ENCODE measurements around the gene MXI1.

Gene MXI1

DNA sequence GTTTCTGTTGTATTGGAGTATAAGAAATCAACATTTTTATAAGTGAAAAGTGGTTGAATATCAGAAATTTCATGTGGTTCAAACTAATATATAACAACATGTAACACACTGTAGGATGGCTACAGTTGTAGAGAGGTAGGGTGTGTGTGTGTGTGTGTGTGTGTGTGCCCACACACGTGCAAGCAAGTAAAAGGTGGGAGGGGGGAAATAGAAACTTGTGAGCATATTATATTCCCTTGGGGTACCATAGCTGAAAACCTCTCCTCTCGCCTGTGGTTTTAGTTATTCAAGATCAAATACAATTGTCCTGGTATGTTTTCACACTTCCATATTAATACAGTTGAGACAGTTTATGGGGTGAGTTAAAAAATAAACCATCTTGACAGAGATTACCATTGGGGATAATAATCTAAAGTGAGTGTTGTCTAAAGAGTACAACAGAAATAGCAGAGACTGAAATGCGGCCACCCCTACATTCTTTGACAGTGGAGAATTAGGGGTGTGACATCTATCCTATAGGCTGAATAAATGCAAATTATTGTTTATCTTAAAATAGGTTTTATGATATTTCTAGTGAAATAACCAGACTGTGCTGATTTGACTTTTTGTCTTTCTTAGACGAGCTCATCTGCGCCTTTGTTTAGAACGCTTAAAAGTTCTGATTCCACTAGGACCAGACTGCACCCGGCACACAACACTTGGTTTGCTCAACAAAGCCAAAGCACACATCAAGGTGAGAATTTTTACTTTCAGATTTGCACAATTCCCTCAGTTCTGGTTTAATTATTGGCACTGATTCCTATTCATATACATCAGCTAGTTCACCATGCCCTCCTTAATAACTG lies 71.4 kb downstream of the MXI1 start:
- peak; percentile 10 for DNase-seq

DNA sequence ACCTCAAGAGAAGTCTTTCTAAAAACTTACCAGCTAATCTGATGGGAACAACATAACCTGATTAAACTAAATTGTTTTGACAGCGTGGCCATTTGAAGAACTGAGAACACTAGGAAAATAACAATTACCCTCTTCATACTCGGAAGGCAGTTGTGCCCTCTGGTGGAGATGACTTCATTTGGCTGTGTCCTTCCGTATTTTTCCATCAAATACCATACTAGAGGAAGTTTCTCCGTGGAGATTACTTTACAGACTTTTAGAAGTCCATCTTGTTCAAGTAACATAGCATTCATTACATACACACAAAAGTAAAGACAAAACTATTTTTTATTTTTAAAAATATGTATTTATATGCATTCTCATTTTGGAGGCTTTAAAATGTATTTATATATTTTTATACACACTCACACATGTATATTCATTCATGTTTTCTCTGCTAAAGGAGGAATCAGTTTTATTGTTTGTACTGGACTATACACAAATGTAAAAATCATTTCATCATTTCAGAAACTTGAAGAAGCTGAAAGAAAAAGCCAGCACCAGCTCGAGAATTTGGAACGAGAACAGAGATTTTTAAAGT lies 72.1 kb downstream of the MXI1 start:
- DNase-seq, result peak; percentile 89

DNA sequence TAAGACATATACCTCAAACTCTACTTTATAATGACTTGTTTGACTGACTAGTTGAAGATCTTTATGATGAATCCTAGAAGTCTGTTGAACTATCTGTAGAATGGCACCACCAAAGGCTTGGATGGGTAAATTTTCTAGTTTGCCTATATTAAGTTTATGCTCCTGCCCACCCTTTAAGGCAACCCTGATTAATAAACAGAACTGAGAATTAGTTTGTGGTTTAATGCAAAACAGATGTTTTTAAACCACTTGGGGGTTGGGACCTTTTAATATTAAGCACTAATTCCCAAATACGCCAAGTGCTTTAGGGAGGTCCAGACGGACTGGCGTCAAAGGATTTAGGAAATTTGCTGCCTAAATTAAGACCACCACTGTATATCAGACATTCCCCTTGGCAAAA lies 76.9 kb downstream of the MXI1 start:
- DNase-seq, result no peak

DNA sequence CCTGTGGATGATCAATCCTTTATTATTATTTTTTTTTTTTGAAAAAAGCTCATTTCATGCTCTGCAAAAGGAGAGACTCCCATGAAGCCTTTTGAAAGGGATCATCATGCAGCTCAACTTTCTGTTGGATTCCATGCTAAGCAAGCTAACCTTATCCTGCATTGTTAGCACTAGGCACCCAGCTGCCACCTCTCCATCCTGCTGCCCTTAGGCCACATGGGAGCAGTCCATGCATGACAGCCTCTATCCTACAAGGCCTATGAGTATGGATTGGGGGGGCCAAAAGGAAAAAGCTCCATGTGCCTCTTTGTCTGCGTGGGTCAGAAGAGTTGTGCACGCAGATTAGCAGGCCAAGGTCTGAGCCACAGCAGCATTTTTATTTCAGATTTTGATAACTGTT lies 78.1 kb downstream of the MXI1 start:
- DNase-seq, result no peak

DNA sequence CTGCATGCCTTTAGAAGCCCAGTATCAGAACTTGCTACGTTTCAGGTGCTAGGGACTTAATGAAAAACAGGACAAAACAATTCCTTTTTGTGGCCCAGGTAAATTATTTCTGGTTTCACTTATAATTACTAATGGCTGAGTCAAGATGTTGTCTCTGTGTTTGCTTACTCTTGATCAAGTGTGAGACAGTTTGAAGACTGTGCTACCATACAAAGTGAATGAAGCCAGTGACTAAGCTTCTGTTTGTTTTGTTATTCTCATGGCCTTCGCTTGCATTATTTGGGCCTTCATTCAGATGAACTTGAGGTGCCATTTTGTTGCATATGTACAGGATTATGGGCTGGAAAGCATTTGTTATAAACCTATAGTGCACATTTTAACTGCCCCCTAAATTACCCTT lies 79.4 kb downstream of the MXI1 start:
- no peak for DNase-seq

DNA sequence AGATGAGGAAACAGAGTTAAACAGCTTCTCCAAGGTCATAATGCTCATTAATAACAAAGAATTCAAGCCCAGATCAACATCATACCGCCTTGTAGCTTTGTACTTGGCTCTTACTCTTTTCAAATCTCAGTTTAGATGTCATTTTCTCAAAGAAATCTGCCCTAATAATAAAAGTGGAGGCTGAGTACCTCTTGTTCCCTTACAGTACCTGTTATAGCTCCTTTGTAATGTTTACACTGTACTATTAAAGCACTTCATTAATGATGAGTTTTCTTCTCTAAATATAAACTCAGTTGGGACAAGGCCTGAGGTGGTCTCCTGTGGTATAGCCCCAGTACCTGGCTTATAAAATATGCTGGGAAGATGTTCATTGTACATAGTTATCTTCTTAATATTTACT lies 89.6 kb downstream of the MXI1 start:
- DNase-seq, result no peak

DNA sequence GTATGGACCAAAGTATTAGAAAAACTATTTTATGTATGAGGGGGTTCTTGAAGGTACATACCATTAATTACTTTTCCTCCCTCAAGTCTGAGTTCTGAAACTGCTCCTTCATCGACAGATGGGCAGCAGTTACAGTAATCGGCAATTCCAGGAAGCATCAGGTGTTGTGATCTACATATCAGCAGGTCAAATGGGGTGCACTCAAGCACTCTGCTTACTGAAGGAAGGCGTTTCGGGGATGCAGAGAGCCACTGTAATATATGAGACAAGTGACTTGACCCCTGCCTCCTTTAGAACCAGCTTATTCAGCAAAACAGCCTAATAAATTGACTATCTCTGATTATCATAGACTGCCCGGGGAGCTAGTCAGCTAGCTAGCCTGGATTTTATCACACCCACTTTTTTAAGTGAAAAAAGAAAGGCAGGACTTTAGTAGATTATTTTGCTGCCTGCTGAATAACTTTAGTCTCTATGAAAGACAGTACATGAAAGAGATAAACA lies 93.1 kb downstream of the MXI1 start:
- no peak for DNase-seq

DNA sequence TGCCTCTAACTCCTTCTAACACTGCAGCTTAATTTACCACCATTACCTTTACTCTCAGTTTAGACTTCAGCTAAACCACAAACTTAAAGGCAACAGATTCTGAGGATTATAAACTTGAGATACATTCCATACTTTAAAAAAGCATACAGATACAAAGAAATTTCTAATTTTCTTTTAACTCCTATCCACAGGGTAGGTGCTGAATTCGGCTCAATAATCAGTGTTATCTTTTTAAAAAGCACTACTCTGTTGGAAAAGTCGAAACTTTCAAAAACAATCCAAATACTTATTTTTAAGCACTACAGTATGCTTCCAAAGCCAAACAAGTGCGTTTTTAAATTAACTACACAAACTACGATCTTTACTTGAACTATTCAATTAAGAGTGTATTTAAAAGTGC lies 96.3 kb downstream of the MXI1 start:
- no peak for DNase-seq

DNA sequence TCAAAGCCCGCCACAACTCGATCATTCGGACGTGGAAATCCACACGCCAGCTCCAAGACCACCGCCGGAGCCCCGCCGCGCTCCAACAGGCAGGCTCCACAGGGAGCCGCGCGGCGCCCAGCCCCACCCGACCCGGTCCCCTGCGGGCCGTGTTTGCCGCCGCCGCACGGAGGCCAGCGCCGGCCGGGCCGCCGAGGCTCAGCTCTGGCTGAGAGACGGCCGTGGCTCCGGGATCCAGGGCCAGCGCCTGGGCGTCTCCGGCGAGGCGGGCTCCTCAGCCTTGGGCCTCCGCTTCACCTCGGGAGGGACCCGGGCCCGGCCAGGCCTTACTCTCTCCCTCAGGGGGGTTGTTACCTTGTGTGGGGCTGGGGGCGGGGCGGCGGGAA lies 97.0 kb downstream of the MXI1 start:
- no peak for DNase-seq

DNA sequence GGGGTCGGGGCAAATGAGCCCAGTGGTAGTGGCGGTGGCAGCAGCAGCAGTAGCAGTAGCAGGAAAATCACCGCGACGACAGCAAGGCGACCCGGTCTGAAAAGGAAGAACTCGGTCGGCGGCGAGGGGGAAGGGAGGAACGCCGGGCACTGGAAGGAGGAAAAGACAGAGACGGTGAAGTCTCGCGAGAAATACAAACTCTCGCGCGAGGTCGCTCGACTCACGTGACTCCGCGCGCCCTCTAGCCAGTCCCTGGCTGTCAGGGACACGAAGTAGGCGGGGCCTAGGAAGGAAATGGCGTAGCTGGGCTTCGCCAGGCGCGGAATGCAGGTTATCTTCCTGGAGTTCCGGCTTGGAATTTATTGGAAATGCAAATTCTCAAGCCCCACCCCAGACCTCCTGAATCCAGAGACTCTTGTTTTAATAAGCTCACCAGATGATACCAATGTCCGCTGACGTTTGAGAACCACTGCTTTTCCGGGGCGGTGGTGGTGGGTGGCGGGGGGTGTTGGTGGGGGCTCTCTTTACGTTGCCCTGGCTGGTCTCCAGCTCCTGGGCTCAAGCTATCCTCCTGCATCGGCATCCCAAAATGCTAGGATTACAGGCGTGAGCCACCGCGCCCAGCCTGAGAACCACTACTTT lies 97.5 kb downstream of the MXI1 start, which contains the start of gene SMNDC1:
Gene SMNDC1, minus strand, starts transcription at position 141 of the 642 bp plus-strand sequence. CDS start 1,333 bp downstream, outside the sequence.
- peak; percentile 100 for DNase-seq

DNA sequence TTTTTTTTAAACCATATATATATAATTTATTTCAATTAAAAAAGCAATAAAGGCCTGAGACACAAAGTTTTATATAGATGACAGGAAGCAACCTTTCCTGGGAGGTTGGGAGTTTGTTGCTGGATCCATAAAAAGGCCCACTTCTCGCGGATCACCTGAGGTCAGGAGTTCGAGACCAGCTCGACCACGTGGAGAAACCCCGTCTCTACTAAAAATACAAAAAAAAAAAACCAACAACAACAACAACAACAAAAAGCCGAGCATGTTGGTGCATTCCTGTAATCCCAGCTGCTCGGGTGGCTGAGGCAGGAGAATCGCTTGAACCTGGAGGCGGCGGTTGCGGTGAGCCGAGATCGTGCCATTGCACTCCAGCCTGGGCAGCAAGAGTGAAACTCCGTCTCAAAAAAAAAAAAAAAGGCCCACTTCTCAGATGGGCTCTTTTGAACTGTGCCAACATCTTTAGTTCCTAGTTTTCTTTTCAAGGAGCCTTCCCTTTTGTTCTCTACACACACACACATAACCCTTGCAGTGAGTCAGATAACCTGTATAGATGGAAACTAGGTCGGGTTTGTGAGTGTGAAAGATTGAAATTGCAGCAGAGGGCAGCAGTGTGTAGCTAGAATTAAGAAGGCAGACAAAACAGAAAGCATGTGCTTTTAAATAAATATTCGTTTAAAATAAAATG lies 98.5 kb downstream of the MXI1 start:
- peak; percentile 81 for DNase-seq

DNA sequence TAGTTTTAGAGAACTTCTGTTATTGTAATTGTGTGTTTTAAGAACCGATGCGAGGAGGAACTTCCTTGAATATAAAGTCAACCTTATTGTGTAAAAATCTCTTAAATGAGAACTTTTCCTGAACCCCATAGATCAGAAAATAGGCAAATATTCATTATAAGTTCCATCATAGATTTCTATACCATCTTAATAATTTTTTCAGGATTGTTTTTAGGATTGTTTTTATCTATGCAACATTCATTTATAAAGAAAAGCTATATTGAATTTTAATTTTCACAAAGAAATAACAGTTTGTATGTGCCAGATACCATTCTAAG lies 99.0 kb downstream of the MXI1 start:
- DNase-seq, result no peak

DNA sequence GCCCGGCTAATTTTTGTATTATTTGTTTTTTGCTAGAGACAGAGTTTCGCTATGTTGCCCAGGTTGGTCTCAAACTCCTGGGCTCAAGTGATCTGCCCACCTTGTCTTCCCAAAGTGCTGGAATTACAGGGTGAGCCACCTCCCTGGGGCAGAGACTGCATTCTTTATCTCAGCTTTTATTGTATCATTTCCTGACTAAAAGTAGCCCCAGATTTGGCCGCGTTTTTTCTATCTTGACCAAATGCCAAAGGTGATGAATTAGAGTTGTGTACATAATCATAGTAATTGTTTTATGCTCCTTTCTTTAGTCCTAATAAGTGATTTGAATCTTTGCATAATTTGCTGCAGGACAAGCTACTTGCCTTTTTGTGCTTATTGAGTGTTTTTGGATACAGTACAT lies 100.4 kb downstream of the MXI1 start:
- no peak for DNase-seq

DNA sequence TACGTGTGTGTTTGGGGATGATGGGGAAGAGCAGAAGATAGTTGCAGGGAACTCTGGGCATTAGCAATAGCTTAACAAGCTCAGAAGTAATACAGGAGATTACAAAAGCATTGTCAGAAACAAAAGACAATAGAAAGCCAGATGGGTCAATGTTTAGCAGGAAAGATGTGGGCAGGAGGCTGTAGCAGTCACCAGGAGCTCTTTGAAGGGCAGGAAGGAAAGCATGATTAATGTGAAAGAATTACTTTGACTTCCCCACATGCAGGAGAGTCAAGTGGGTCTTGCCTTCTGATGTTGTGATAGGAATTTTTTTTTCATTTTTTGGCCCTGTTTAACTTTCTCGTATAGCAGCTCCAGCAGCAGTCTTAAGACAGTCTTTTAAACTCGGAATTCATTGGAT lies 103.3 kb downstream of the MXI1 start:
- no peak for DNase-seq

DNA sequence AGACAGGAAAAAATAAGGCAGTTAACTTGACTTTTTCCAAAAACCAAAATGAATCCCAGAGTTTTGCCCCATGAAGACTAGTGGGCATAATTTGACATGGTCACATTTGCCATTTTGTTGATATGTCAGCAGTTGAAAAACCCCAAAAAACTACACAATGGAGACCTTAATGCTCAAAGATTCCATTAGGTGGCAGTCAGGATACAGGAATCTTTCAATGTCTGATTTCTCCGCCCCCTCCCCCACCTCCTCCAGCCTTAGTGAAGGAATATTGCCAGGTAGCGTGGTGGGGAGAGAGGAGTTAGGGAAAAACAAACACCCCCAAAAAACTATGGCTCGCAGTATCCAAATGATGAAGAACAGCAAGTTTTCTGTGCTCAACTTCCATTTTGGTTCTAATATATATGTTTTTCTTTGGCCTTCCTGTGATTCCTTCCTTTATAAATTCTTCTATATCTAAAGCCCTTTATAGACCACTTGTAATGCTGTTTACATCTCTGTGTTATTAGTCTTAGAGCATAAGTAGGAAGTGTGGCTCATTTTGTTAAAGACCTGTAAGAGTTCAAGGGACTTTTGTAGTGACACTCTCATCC lies 104.0 kb downstream of the MXI1 start:
- DNase-seq, result peak; percentile 82

DNA sequence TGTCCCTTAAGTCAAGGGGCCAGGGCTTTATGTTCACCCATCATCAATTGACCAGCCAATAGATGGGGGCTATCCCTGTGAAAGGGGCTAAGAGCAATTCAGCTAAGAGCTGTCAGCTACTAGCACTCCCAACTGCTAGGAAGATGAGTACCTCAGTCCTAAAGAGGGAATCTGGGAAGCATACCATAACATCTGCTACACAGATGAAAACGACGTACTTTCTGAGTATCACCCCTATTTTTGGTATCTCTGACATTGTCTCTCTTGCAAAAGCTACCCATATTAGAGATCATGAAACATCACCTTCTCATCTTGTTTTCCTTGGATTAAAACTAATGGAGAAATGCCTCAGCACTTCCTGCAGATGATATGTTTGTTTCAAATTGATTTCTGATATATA lies 104.8 kb downstream of the MXI1 start:
- no peak for DNase-seq

DNA sequence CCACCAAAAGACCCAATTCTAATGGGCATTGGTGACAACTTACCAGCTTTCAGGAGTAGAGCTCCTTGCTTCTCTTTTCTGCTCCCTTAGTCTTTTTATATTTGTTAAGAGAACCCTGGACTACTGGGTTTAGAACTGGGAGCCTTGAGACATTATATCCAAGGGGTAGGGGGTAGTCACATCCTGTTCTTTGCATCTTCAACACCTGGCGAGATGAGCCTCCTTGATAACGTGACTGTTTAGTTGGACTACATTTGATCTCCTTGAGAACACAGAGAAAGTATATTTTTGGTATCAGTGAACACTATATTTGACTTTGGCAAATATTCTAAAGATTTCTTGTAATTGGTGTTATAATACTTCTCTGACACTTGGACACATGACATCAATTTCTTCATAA lies 106.3 kb downstream of the MXI1 start:
- no peak for DNase-seq

DNA sequence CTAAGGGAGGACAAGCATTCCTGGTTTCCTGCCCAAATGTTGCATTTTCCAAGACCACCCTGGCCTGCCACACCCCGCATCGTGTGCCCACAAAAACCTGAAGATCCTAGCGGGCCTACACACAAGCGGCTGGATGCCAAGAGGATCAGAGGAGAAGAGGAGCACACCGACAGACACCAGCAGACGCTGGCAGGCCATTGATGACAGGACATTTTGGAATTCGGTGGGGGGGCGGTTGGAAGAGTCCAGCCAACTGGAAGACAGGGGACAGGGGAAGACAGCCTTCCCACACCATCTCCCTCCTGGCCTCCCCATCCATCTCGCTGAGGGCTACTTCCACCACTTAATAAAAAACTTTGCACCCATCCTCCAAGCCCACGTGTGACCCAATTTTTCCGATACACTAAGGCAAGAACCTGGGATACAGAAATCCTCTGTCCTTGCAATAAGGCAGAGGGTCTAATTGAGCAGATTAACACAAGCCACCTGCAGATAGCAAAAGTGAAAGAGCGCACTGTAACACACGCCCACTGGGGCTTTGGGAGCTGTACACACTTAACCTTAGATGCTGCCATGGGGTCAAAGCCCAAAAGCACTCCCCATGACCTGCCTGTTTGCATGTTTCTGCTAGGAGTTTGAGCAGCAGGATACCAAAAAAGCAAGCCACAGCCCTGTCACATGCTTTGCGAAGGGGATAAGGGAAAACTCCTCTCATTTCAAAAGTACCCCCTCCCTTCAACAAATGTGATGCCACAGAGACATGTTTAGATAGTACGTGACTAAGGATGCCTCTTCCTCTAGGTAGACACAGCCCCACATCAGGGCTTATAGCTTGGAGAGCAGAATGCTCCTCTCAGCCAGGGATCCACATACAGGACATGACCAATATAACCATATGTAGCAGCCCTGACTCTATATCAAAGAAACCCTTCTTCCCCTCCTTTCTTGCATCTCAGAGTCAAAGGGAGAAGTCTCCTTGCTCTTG lies 110.8 kb downstream of the MXI1 start:
- no peak for DNase-seq

DNA sequence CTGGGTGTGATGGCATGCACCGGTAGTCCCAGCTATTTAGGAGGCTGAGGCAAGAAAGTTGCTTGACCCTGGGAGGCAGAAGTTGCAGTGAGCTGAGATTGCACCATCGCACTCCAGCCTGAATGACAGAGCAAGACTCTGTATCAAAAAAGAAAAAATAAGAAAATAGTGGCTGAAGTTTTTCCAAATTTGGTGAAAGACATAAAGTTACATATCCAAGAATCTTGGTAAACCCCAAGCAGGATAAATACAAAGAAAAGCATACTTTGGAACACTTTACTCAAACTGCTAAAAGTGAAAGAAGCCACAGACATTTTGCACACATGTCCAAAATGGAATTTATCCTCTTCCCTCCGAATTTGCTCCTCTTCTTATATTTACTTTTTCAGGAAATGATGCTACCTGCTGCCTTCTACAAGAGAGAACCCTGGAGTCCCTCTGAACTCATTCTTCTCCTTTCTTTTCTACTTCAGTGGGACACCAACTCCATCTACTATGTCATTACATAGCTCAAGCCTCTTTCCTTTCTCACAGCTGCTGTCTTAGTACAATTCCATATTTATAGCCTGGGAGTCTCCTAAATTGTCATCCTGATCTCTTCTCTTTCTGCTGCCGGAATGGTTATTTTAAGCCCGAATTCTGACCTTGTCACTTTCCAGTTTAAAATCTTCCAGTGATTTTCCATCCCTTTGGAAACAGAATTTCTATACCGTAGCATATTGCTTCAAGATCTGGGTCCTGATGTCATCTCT lies 114.6 kb downstream of the MXI1 start:
- no peak for DNase-seq

DNA sequence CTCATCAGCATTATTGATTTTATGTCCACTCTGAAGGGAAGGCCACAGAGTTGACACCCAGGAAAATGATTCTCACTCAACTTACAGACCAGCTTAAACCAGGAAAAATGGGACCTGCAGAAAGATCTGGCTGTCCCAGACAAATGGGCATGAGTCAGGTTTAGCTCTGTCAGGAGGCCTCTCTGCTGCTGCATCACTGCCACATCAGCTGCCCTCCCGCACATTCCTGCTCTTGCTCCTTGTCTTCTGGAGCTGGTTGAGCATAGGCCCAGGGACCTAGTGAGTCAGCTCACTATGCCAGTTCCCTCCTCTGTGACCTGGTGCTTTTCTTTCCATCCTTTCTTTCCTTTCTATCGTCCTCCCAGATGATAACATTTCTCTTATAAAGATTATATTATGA lies 116.1 kb downstream of the MXI1 start:
- DNase-seq, result no peak

DNA sequence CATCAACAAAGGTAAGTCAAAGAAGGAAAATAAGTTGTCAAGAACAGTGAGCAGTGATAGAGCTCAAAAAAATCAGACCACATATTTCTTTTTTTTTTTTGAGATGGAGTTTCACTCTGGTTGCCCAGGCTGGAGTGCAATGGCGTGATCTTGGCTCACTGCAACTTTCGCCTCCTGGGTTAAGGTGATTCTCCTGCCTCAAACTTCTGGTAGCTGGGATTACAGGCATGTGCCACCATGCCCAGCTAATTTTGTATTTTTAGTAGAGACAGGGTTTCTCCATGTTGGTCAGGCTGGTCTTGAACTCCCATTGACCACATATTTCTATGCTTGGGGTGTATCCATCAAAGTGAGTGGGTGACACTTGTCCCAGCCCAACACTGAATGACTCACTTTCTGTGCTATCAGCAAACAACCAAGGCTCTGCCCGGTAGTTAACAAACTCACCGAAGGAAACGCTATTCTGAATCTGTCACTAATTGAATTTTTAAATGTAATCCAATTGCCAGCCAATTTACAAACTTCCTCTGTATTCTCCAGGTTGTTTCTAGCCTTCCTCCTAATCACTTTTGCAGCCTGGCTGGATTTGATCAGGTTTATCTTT lies 116.9 kb downstream of the MXI1 start:
- no peak for DNase-seq

All from eye (tissue), 1 donor.